Activated CD4-positive, alpha-beta T cell treated with anti-CD3 and anti-CD28 coated beads, Interleukin-2, Interleukin-4, amounts not matched to agents 100 ng/mL and 50 ng/mL, durations not matched to agents 16 hours and 8 hours (primary cell): Measurements from ENCODE around the gene ABHD2.
"Not testable (repeated sequence)": the region's sequence is repeated elsewhere in the genome, so short reads cannot be mapped to it uniquely, and the experiment has no call there.

Experiments used
- DNase-seq: peaks from one replicate; pipeline ENCODE4 v3.0.0-alpha.2; 2020; ENCODE audit warnings: low spot score

ABHD2 gene

GRCh38 chr15:89139613-89140499 lies 51.6 kb downstream of the ABHD2 start:
- no peak for DNase-seq

GRCh38 chr15:89140595-89140994 lies 52.3 kb downstream of the ABHD2 start:
- no peak for DNase-seq

- DNase-seq, result not testable (repeated sequence)
Observed at GRCh38 chr15:89141159-89141558, 52.9 kb downstream of the ABHD2 start.

GRCh38 chr15:89141885-89142284 lies 53.6 kb downstream of the ABHD2 start:
- no peak for DNase-seq

- DNase-seq, result no peak
Observed at GRCh38 chr15:89142423-89142822, 54.2 kb downstream of the ABHD2 start.

GRCh38 chr15:89143503-89144162 lies 55.4 kb downstream of the ABHD2 start:
- peak; percentile 70 for DNase-seq

GRCh38 chr15:89144491-89144890 lies 56.2 kb downstream of the ABHD2 start:
- no peak for DNase-seq

GRCh38 chr15:89146366-89146765 lies 58.1 kb downstream of the ABHD2 start:
- DNase-seq, result no peak

GRCh38 chr15:89148126-89148525 lies 59.9 kb downstream of the ABHD2 start:
- DNase-seq, result no peak

- no peak for DNase-seq
Observed at GRCh38 chr15:89149501-89150101, 61.3 kb downstream of the ABHD2 start.

GRCh38 chr15:89150287-89150686 lies 62.0 kb downstream of the ABHD2 start:
- no peak for DNase-seq

- no peak for DNase-seq
Observed at GRCh38 chr15:89150762-89151664, 62.8 kb downstream of the ABHD2 start.

GRCh38 chr15:89155122-89155521 lies 66.9 kb downstream of the ABHD2 start:
- no peak for DNase-seq

GRCh38 chr15:89155656-89156055 lies 67.4 kb downstream of the ABHD2 start:
- DNase-seq, result no peak

- DNase-seq, result no peak
Observed at GRCh38 chr15:89157061-89157460, 68.8 kb downstream of the ABHD2 start.

- no peak for DNase-seq
Observed at GRCh38 chr15:89157918-89158564, 69.8 kb downstream of the ABHD2 start.

- no peak for DNase-seq
Observed at GRCh38 chr15:89161666-89162065, 73.4 kb downstream of the ABHD2 start.

- no peak for DNase-seq
Observed at GRCh38 chr15:89163271-89164055, 75.2 kb downstream of the ABHD2 start.

GRCh38 chr15:89164712-89165211 lies 76.5 kb downstream of the ABHD2 start:
- no peak for DNase-seq

- DNase-seq, result no peak
Observed at GRCh38 chr15:89165677-89166076, 77.4 kb downstream of the ABHD2 start.
